ENCODE data around the gene ROR1.

DNA sequence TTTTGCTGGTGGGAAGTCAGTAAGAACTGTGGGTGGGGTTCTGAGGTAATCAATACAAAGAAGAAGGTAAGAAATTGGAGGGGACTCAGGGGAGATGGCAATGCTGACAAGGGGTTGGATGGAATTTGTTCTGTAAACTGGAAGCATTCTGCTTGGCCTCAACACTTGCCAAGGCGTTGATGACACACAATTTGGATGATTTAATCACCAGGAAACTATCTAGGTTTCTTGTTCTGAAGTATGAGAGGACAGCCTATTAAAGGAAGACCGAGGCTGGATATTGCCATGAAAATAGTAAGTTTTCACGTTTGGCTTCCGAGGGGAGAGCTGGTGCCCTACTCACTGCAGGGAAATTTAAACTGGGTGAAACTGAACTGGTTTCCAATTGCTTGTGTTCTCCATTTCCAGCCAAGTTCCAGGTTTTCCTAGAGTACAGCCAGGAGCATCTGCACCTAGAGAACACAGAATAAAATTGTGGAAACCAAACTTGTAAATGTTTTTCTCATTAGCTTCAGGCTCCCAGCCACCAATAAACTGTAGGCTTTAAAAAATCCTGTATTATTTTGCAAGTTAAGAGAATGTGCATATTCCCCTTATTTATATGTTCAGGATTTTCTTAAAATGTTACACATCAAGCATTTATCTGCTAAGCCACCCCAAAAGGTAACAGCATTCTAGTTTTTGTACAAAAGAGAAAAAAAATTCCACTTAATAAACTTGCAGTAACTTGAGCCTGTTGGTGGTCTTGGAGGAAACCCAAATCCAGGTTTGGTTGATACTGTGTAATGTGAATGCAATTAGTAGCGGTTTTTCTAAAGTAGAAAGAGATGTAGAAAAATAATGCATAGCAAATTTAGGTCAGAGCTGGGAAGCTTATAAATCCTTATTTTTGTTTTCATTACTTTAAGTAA is 53.8 kb downstream of the ROR1 start:
- TF ChIP-seq POLR2AphosphoS5 (IDR thresholded peaks at IDR 0.05; ENCODE audit: borderline replicate concordance, low read depth, low read length): no peak
- no peak for TF ChIP-seq EZH2 (IDR thresholded peaks at IDR 0.05)
- TF ChIP-seq FOXP2 (optimal IDR thresholded peaks at IDR 0.05; ENCODE audit: control extremely low read depth, extremely low read length, insufficient read depth): no peak

Measured in SK-N-MC (cell line).